Lower leg skin (tissue), 3 donors: Measurements from ENCODE around the gene KLHL7.

Experiments
- POLR2A ChIP-seq, 2 donors: fragments of 450-650 bp; IDR thresholded peaks; one replicate each; pipeline ENCODE4 v1.6.1; 2016 to 2017; ENCODE audit warnings: antibody characterized with exemption in 2 of 2, mild to moderate bottlenecking in 1 of 2, moderate library complexity in 1 of 2
- TF ChIP-seq, protein P1 (sequence below), 3 donors: fragments of 450-650 bp; IDR thresholded peaks; one replicate each; pipeline ENCODE4 v1.5.1; 2016; ENCODE audit warnings: antibody characterized with exemption in 3 of 3, mild to moderate bottlenecking in 3 of 3, moderate library complexity in 2 of 3

DNA sequence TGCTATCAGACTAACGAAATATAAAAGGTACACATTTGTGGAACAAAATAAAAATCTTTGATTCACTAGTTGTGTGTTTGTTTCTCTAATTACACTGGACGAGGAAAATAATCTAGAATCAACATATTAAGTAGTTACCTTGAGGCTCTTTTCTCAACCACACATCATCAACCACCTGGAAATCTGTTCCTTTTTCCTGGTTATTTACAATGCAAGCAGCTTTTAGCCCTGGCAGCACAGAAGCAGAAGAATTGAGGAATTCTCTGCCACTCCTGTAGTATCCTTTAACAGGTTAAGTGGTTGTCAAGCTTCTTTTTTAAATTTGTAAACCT, 100.0 kb downstream of the KLHL7 start:
- TF ChIP-seq, protein P1, sequence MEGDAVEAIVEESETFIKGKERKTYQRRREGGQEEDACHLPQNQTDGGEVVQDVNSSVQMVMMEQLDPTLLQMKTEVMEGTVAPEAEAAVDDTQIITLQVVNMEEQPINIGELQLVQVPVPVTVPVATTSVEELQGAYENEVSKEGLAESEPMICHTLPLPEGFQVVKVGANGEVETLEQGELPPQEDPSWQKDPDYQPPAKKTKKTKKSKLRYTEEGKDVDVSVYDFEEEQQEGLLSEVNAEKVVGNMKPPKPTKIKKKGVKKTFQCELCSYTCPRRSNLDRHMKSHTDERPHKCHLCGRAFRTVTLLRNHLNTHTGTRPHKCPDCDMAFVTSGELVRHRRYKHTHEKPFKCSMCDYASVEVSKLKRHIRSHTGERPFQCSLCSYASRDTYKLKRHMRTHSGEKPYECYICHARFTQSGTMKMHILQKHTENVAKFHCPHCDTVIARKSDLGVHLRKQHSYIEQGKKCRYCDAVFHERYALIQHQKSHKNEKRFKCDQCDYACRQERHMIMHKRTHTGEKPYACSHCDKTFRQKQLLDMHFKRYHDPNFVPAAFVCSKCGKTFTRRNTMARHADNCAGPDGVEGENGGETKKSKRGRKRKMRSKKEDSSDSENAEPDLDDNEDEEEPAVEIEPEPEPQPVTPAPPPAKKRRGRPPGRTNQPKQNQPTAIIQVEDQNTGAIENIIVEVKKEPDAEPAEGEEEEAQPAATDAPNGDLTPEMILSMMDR (IDR thresholded peaks at IDR 0.05) = no peak
- TF ChIP-seq POLR2A (IDR thresholded peaks at IDR 0.05) = no peak
